HepG2 (cell line): ENCODE data around the gene KIAA1755. TPM values are rescaled to one million over a fixed set of nuclear protein-coding genes. Genes with fewer than 3 reads are reported as not detected.

ENCODE experiments used
- ATAC-seq: fragments of 200-7000 bp; cut with Tn5 transposase; 3 replicates; pipeline ENCODE4 v1.9.1; 2020; ENCODE audit warnings: mild to moderate bottlenecking, moderate library complexity
- BruUV-seq: library from RNA; stranded (reverse); fragments of 400-500 nt; replicated peaks from 2 replicates; lab custom pipeline; 2021; lab: Mats Ljungman, UMichigan
- CTCF ChIA-PET: fragments of 300-600 bp; formaldehyde crosslinking; extraction: SDS; loops from one replicate; lab custom pipeline; 2021; ENCODE audit warnings: low total read pairs, inconsistent platforms, low intra/inter-chr PET ratio; lab: Yijun Ruan, JAX
- POLR2A ChIA-PET: fragments of 350-600 bp; sonication (Branson Sonifier 250); formaldehyde crosslinking; loops from one replicate; lab custom pipeline; 2020; ENCODE audit warnings: antibody characterized with exemption, inconsistent platforms; lab: Yijun Ruan, JAX
- DNase-seq: peaks from one replicate; pipeline ENCODE4 v3.0.0-alpha.2; 2015; ENCODE audit warnings: low spot score
- FAIRE-seq: peaks from 3 replicates; lab custom pipeline; 2011; peaks lifted over from hg19 to GRCh38; lab: Jason Lieb, UNC
- H2AFZ ChIP-seq: one replicate; pipeline ENCODE4 v1.6.1; 2011; ENCODE audit warnings: low read length, inconsistent platforms
- H3K27ac ChIP-seq: fragments of 300-600 bp; 3 replicates; pipeline ENCODE4 v1.8.0; 2011; ENCODE audit warnings: mixed run types, mild to moderate bottlenecking, mixed read lengths, low read length, inconsistent platforms; ENCODE audit not compliant: insufficient read depth; ENCODE audit errors: extremely low read length
- H3K27me3 ChIP-seq, 2 experiments: fragments of 200-600 bp in 1 of 2; 2 replicates in 1 of 2; 3 replicates in 1 of 2; pipeline versions ENCODE4 v1.6.0 to v1.8.0; 2011; ENCODE audit warnings: low read length in 2 of 2, mild to moderate bottlenecking in 2 of 2, moderate library complexity in 2 of 2, inconsistent platforms in 1 of 2; ENCODE audit not compliant: insufficient read depth in 2 of 2, control insufficient read depth in 1 of 2
- H3K36me3 ChIP-seq, 2 experiments: fragments of 200-600 bp in 1 of 2; replicated peaks in 1 of 2; 2 replicates in 1 of 2; 3 replicates in 1 of 2; pipeline versions ENCODE4 v1.5.1 to v1.8.0; 2011; ENCODE audit warnings: low read length in 2 of 2, inconsistent platforms in 1 of 2; ENCODE audit not compliant: insufficient read depth in 2 of 2, control insufficient read depth in 1 of 2
- H3K4me1 ChIP-seq: 2 replicates; pipeline ENCODE4 v1.5.1; 2012; ENCODE audit warnings: low read length, inconsistent platforms; ENCODE audit not compliant: insufficient read depth
- H3K4me2 ChIP-seq: 2 replicates; pipeline ENCODE4 v1.6.0; 2011; ENCODE audit warnings: low read depth, low read length, inconsistent platforms
- H3K4me3 ChIP-seq, 3 experiments: fragments of 200-600 bp in 1 of 3; sonication (generic), shearing (Covaris generic) in 1 of 3; replicated peaks in 1 of 3; 2 replicates each; pipeline ENCODE4 v1.5.1; 2011 to 2016; ENCODE audit warnings: low read length in 3 of 3, inconsistent platforms in 2 of 3, low read depth in 2 of 3, mild to moderate bottlenecking in 2 of 3, control low read depth in 1 of 3, mixed read lengths in 1 of 3; ENCODE audit not compliant: insufficient read depth in 1 of 3
- H3K79me2 ChIP-seq: one replicate; pipeline ENCODE4 v1.6.1; 2011; ENCODE audit warnings: low read length, inconsistent platforms; ENCODE audit not compliant: insufficient read depth
- H3K9ac ChIP-seq: 2 replicates; pipeline ENCODE4 v1.6.0; 2011; ENCODE audit warnings: mild to moderate bottlenecking, low read depth, low read length, inconsistent platforms; ENCODE audit not compliant: insufficient read depth
- H3K9me3 ChIP-seq: 2 replicates; pipeline ENCODE4 v1.5.1; 2012; ENCODE audit warnings: mild to moderate bottlenecking, low read length
- H4K20me1 ChIP-seq: 2 replicates; pipeline ENCODE4 v1.6.0; 2011; ENCODE audit warnings: inconsistent platforms, mild to moderate bottlenecking, low read length, moderate library complexity; ENCODE audit not compliant: insufficient read depth
- BCL6 ChIP-seq: IDR thresholded peaks from 2 replicates; pipeline ENCODE4 v1.6.1; 2016; ENCODE audit warnings: missing genetic modification reagents, missing compliant biosample characterization
- EEA1 ChIP-seq: sonication (generic); formaldehyde crosslinking; IDR thresholded peaks from 2 replicates; pipeline ENCODE4 v1.5.1; 2020; ENCODE audit warnings: mild to moderate bottlenecking, missing genetic modification reagents, borderline replicate concordance
- EED ChIP-seq: sonication (generic); formaldehyde crosslinking; IDR thresholded peaks from 2 replicates; pipeline ENCODE4 v1.5.0; 2020; ENCODE audit warnings: mild to moderate bottlenecking, missing genetic modification reagents
- HBP1 ChIP-seq: IDR thresholded peaks from 2 replicates; pipeline ENCODE4 v1.6.1; 2016; ENCODE audit warnings: low read depth, control low read depth
- HDAC2 ChIP-seq: sonication (generic); formaldehyde crosslinking; IDR thresholded peaks from 2 replicates; pipeline ENCODE4 v1.4.0; 2020; ENCODE audit warnings: missing genetic modification reagents
- HNF4A ChIP-seq: sonication (generic); formaldehyde crosslinking; IDR thresholded peaks from 2 replicates; pipeline ENCODE4 v1.4.0; 2020; ENCODE audit warnings: missing genetic modification reagents
- MIXL1 ChIP-seq: IDR thresholded peaks from 2 replicates; pipeline ENCODE4 v1.6.1; 2016
- NCOA5 ChIP-seq: sonication (generic); formaldehyde crosslinking; IDR thresholded peaks from 2 replicates; pipeline ENCODE4 v1.4.0; 2020; ENCODE audit warnings: missing genetic modification reagents
- PREB ChIP-seq: sonication (generic); formaldehyde crosslinking; IDR thresholded peaks from 2 replicates; pipeline ENCODE4 v1.4.0; 2020; ENCODE audit warnings: missing genetic modification reagents
- RFX5 ChIP-seq: IDR thresholded peaks from 2 replicates; pipeline ENCODE4 v1.6.1; 2011; ENCODE audit warnings: low read depth, low read length, improper control_type of control experiment
- SP1 ChIP-seq, 2 experiments: fragments of 450-650 bp in 1 of 2; sonication (generic) in 1 of 2; formaldehyde crosslinking in 1 of 2; IDR thresholded peaks; 2 replicates each; pipeline versions ENCODE4 v1.4.0 to v1.6.1; 2016 to 2020; ENCODE audit warnings: missing genetic modification reagents in 1 of 2
- ZFP62 ChIP-seq: sonication (generic); formaldehyde crosslinking; IDR thresholded peaks from 2 replicates; pipeline ENCODE4 v1.4.0; 2020; ENCODE audit warnings: missing genetic modification reagents
- ZNF17 ChIP-seq: sonication (generic); formaldehyde crosslinking; IDR thresholded peaks from 2 replicates; pipeline ENCODE4 v1.5.0; 2020; ENCODE audit warnings: mild to moderate bottlenecking, missing genetic modification reagents
- ZNF484 ChIP-seq: sonication (generic); formaldehyde crosslinking; IDR thresholded peaks from 2 replicates; pipeline ENCODE4 v1.5.1; 2020; ENCODE audit warnings: mild to moderate bottlenecking, low read depth, missing genetic modification reagents, borderline replicate concordance
- ZNF503 ChIP-seq: sonication (generic); formaldehyde crosslinking; IDR thresholded peaks from 2 replicates; pipeline ENCODE4 v1.4.0; 2020; ENCODE audit warnings: missing genetic modification reagents
- ZNF629 ChIP-seq: sonication (generic); formaldehyde crosslinking; conservative IDR thresholded peaks from 2 replicates; pipeline ENCODE4 v1.5.0; 2020; ENCODE audit warnings: missing genetic modification reagents
- ZUFSP ChIP-seq: sonication (generic); formaldehyde crosslinking; IDR thresholded peaks from 2 replicates; pipeline ENCODE4 v1.9.0; 2021; ENCODE audit warnings: missing genetic modification reagents, mild to moderate bottlenecking, borderline replicate concordance
- WGBS: methylation state at CpG from one replicate; pipeline ENCODE4 v1.1.6; 2017; ENCODE audit warnings: low lambda C conversion rate; 5-methylcytosine and 5-hydroxymethylcytosine counted together
- in situ Hi-C: cut with HindIII; loops from 2 replicates; pipeline ENCODE4 v1.10.0; 2017; ENCODE audit warnings: low pct_unique_long_range_greater_than_20kb; ENCODE audit not compliant: extremely low pct_ligation_motif_present
- intact Hi-C: fragments of 100-400 bp; cut with micrococcal nuclease; formaldehyde crosslinking; loops from one replicate; pipeline ENCODE4 v1.10.0; 2022; ENCODE audit not compliant: unreplicated experiment
- polyA plus RNA-seq, 8 experiments: library from polyadenylated mRNA; depleted of rRNA in 3 of 8; stranded (reverse) in 7 of 8; unstranded in 1 of 8; fragments of >200 nt; fragmentation: Illumina TruSeq in 4 of 8; extraction: Trizol in 4 of 8; gene quantifications; 2 replicates each; pipeline versions ENCODE4 v1.2.1 to v1.2.3, GENCODE V29; 2011 to 2016; ENCODE audit warnings: low read depth in 4 of 8, missing spikeins in 1 of 8, mixed read lengths in 1 of 8; ENCODE audit not compliant: insufficient read depth in 1 of 8
- total RNA-seq, 5 experiments: library from RNA; depleted of rRNA; stranded (reverse); fragments of >200 nt; fragmentation: Illumina TruSeq; extraction: Trizol; gene quantifications; 2 replicates each; pipeline ENCODE4 v1.2.3, GENCODE V29; 2016; ENCODE audit warnings: low read depth in 1 of 5

The KIAA1755 gene
- total and polyA plus RNA-seq, 2 of the 13 experiments (the other 11 are each of a cell fraction or from before 2014, with no cell fraction given), result 0.04 TPM; not detected in 1

GRCh38 chr20:38271608-38272120, 11.1 kb upstream of the KIAA1755 start (continued):
- TF ChIP-seq ZUFSP (CRISPR knock-in tag), result no peak
- TF ChIP-seq ZNF629 (CRISPR knock-in tag), result no peak
- no peak for TF ChIP-seq ZNF503 (CRISPR knock-in tag)
- TF ChIP-seq, all 625 proteins: peak for 0

GRCh38 chr20:38270869-38271605, 10.5 kb upstream of the KIAA1755 start:
- Histone ChIP-seq H3K79me2 (no peaks in the 10 kb centered on the region), H3K27me3 (peaks cover 1 to 6% of the 10 kb centered on the region in 2 experiments; a peak in 1 of 5 replicates), H2AFZ (no peak overlapping the region), H3K9ac (no peak overlapping the region), H4K20me1 (no peaks in the 10 kb centered on the region), H3K36me3 (no peaks in the 10 kb centered on the region), H3K27ac (no peak overlapping the region)
- 32% methylated on average over 10 of the region's 10 CpGs for WGBS
- FAIRE-seq, result no peak
- CTCF ChIA-PET, result no interaction called here
- TF ChIP-seq ZNF484 (CRISPR knock-in tag) (no peak), EED (CRISPR knock-in tag) (no peak), NCOA5 (no peak), SP1 (IDR thresholded peaks at IDR 0.05) (no peak), SP1 (CRISPR knock-in tag; IDR thresholded peaks at IDR 0.05) (no peak), ZFP62 (CRISPR knock-in tag) (no peak), EEA1 (CRISPR knock-in tag) (no peak), ZNF17 (CRISPR knock-in tag) (no peak), PREB (CRISPR knock-in tag) (no peak), MIXL1 (CRISPR knock-in tag) (no peak), BCL6 (no peak), HBP1 (CRISPR knock-in tag) (no peak), HNF4A (no peak), HDAC2 (no peak), RFX5 (no peak)
- TF ChIP-seq, all 625 proteins: peak for 0
- POLR2A ChIA-PET, result no interaction called here
- in situ Hi-C loops, result no loop called here
- Histone ChIP-seq H3K4me3 (no peak overlapping the region), H3K4me2 (no peak overlapping the region), H3K4me1 (no peaks in the 10 kb centered on the region), H3K9me3 (no peaks in the 10 kb centered on the region)
- DNase-seq, result no peak
- no TSS peak for BruUV-seq
- intact Hi-C loops, result no loop called here
- ATAC-seq, result no peak
